Measurements from ENCODE around the gene AHCYL2. TPM values are rescaled to one million over a fixed set of nuclear protein-coding genes. Genes with fewer than 3 reads are reported as not detected.

Gene AHCYL2
- total and polyA plus RNA-seq, 2 experiments from 2014 or later = 7.8 to 29.4 TPM

GRCh38 chr7:129458171-129458570 lies 233.3 kb downstream of the AHCYL2 start (continued):
- TF ChIP-seq JUNB (IDR thresholded peaks at IDR 0.05; ENCODE audit: unreplicated experiment) (no peak), STAT1 (IDR thresholded peaks at IDR 0.05; ENCODE audit: unreplicated experiment) (no peak), EZH2 (IDR thresholded peaks at IDR 0.05; ENCODE audit: low read depth, unreplicated experiment) (no peak), NANOG (IDR thresholded peaks at IDR 0.05; ENCODE audit: borderline replicate concordance) (no peak)

- no peak overlapping the region for H2AFZ ChIP-seq
- H3K79me2 ChIP-seq (replicated peaks; ENCODE audit: insufficient read depth) = no peaks in the 10 kb centered on the region
- no peak overlapping the region for H3K27ac Mint-ChIP-seq
- H3K27me3 ChIP-seq (ENCODE audit: insufficient read depth) = no peaks in the 10 kb centered on the region
- TF ChIP-seq REST (IDR thresholded peaks at IDR 0.05; ENCODE audit: unreplicated experiment) (no peak), STAT1 (IDR thresholded peaks at IDR 0.05; ENCODE audit: unreplicated experiment) (no peak), CREB1 (CRISPR knock-in tag; IDR thresholded peaks at IDR 0.05; ENCODE audit: low read depth) (no peak), ZNF462 (CRISPR knock-in tag; IDR thresholded peaks at IDR 0.05) (no peak), NANOG (IDR thresholded peaks at IDR 0.05; ENCODE audit: borderline replicate concordance) (no peak), CTCF (conservative IDR thresholded peaks at IDR 0.05; ENCODE audit: low read depth in 2 of 2) (no peak), POLR2AphosphoS5 (IDR thresholded peaks at IDR 0.05; ENCODE audit: low read depth) (no peak), ZNF114 (CRISPR knock-in tag; IDR thresholded peaks at IDR 0.05) (no peak), JUNB (IDR thresholded peaks at IDR 0.05; ENCODE audit: unreplicated experiment) (no peak), EZH2phosphoT487 (IDR thresholded peaks at IDR 0.05; ENCODE audit: unreplicated experiment) (no peak)
- no peak overlapping the region for H3K4me2 ChIP-seq
- H3K4me3 Mint-ChIP-seq = no peak overlapping the region
- no peaks in the 10 kb centered on the region for H3K4me1 ChIP-seq (ENCODE audit: insufficient read depth)
- H3K9me2 ChIP-seq (ENCODE audit: insufficient read depth) = no peaks in the 10 kb centered on the region
- peaks cover 5% of the 10 kb centered on the region; the same call in 2 of the 3 replicates for H3K36me3 Mint-ChIP-seq (ENCODE audit: low read depth)
- peaks cover 1% of the 10 kb centered on the region for H3K27me3 Mint-ChIP-seq (ENCODE audit: insufficient read depth, low read depth, poor library complexity)
- no peaks in the 10 kb centered on the region for H3F3A ChIP-seq (replicated peaks; ENCODE audit: low read depth)
- peaks cover 22% of the 10 kb centered on the region for H3K36me3 ChIP-seq (ENCODE audit: insufficient read depth)
- H3K9me3 Mint-ChIP-seq = no peaks in the 10 kb centered on the region
- no peak overlapping the region for H3K4me3 ChIP-seq
- no peak for ATAC-seq
- no peak for DNase-seq (ENCODE audit: low spot score)
- no peak overlapping the region for H3K27ac ChIP-seq (ENCODE audit: low read depth)
- H4K20me1 ChIP-seq (replicated peaks; ENCODE audit: insufficient read depth) = no peaks in the 10 kb centered on the region; the same call in 1 of the 2 replicates
- no peaks in the 10 kb centered on the region for H3K4me1 Mint-ChIP-seq
Measured at GRCh38 chr7:129461809-129462208, 237.0 kb downstream of the AHCYL2 start.

All from GM23338 (cell line).